HG02678 (cell line): Measurements from ENCODE around the gene RBMS3.

Experiments
- ATAC-seq: cut with Tn5 transposase; IDR thresholded peaks from one replicate; pipeline ENCODE4 v1.9.1; 2021; ENCODE audit warnings: mild to moderate bottlenecking, moderate library complexity; ENCODE audit not compliant: unreplicated experiment

Gene RBMS3

GRCh38 chr3:29275309-29275708 lies 5.6 kb upstream of the RBMS3 start:
- no peak for ATAC-seq

GRCh38 chr3:29277249-29277648 lies 3.6 kb upstream of the RBMS3 start:
- no peak for ATAC-seq

- ATAC-seq, result no peak
Observed at GRCh38 chr3:29279286-29279685, 1.6 kb upstream of the RBMS3 start.

- peak; percentile 29 for ATAC-seq
Observed at GRCh38 chr3:29279806-29280205, 1.1 kb upstream of the RBMS3 start.

DNA sequence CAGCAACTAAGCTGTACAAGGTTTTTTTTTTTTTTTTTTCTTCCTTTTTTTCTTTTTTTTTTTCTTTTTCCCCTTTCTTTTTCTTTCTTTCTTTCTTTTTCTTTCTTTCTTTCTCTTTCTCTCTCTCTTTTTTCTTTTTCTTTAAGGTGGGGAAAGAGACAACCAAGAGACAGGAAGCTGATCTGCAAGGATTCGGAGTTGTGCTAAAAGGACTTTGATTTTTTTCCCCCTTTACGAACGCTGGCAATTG lies 148 bp downstream of the RBMS3 start:
- no peak for ATAC-seq

DNA sequence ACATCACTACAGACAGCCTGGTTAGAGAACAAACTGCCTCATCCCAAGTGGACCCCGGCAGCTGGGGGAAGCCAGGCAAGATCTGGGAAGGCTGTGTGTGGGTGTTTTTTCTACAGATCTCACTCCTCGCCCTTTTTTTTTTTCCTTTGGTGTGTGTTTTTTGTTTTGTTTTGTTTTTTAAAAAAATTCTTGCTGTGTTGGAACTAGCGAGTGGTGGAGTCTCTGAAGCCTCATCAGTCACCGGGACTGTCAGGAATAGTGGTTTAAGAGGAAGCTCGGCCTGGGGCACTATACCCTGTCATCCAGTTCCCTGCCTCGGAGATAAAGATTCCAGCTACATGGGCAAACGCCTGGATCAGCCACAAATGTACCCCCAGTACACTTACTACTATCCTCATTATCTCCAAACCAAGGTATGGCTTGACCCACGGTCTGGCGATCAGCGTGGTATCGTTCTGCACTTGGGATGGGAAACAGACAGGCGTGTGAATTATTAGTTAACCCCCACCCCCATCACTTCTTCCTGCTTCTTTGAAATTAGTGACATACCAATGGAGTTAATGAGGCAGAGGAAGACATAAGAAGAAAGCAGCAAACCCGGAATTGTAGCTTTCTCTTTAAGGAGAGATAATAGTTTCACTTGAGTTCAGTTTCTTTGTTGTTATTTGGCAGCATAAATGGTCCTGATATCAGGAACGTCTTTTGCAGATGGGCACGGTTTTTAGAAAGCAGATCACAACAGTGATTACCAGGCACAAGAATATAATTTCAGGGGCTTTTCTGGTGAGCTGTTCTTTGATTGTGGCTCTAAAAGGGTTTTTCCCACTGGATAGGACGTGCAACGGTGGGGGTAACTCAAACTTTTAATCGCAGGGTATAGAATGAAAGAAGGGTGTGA lies 722 bp downstream of the RBMS3 start:
- ATAC-seq, result peak; percentile 62

DNA sequence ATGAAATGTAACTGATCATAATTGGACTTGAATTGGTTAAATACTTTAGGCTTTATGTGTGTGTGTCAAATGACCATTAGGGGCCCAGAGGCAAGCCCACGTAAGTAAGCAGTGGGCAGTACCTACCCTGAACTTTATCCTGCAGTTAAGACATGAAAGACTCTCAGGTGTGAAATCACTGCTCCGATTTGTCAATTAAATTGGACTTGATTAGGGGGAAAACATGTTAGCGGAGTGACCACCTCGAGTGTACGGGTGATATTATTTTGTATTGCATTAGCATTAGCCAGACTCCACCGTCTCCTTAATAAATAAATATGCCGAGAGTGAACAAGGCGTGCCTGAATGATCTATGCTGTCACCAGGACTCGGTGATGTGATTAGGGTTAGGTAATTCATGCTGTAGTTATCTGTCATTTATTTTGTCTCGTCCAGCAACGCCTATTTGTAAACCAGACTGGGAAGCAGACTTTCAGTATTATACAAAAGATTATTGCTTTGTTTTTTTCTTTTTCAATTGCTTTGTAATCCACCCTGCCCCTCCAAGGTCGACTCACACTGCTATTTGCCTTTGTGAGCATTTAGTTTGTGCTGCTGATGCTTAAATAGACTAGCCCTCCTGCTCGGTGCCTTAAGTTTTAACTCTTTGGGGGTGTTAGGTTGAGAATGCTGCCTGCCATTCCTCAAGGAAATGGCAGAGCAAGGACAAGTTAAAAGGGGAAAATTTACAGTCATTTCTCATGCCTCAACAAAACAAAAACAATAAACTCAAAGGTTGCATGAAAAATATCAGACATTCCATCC lies 1.8 kb downstream of the RBMS3 start:
- no peak for ATAC-seq

DNA sequence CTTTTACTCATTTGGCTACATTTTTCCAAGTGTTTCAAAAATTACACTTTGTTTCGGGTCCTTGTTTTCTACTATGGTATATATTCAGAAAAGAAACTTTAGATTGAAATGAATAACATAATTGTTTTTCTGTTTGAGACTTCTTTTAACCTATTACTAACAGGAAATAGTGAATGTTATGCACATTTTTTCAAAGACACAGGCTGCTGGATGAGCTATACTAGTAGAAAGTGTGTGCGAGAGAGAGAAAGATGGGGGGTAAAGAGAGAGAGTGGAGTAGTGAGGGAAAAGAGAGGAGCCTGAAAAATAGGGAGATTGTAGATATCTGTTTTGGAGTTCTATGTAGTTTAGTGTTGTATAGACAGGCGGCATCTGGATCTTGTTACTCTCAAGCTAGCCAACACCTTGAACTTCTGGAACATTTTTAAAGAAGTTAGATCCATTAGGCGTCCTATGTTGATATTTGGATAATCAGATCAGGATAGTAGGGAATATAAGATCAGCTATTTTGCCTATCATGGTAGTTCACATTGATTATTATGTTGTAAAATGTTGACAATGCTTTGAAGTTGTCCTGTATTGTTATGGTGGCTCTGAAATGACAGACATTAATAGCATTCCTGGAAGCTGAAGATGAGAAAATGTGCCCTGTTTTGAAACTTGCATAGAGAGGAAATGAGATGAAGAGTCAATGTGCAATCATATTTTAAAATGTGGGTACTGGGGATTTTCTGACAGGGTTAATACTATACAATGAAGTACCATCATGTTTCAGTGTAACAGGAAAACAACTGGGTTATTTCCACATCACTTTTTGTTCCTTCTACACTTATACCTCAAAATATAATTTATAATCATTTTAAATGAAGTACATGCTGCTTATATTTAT lies 2.6 kb downstream of the RBMS3 start:
- peak; percentile 23 for ATAC-seq

GRCh38 chr3:29284497-29284896 lies 3.6 kb downstream of the RBMS3 start:
- no peak for ATAC-seq

GRCh38 chr3:29285471-29286071 lies 4.7 kb downstream of the RBMS3 start:
- ATAC-seq, result no peak

GRCh38 chr3:29286478-29287240 lies 5.8 kb downstream of the RBMS3 start:
- ATAC-seq, result no peak

DNA sequence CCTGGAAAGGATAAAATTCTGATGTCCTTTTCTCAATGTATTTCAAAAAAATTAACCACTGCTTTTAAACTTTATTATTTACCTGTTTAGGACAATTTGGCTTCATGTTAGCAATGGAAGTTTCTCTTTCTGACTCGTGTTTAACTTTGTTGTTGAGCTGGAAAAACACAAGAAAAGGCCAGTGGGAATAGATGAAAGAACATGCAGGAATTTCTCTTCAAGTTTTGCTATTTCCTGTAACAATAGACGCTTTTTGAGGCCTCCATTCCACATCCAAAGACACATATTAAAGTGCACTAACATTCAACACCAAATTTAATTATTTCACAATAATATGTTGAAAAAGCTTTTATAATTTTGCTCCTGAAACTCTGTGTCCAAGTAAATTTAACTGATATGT lies 9.7 kb downstream of the RBMS3 start:
- no peak for ATAC-seq

GRCh38 chr3:29291260-29291981 lies 10.6 kb downstream of the RBMS3 start:
- ATAC-seq, result no peak

- no peak for ATAC-seq
Observed at GRCh38 chr3:29291982-29292363, 11.1 kb downstream of the RBMS3 start.

DNA sequence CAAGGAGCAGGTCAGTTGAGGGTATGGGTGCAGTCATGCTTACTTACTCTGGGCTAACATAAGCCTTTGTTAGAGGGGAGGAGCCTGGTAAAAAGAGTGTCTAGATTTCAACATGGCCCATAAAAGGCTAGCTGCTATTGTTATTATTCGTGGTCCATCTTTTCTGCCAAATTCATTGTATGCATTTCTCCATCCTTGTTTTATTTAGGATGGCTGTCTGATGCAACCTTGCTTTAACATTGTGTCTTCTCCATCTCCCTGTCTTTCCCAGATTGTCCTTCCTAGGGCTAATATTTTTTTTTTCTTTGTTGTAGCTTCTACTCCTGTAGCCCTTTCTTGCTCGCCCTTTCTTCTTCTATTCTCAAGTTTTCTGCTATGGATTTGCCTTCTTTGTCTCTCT lies 12.6 kb downstream of the RBMS3 start:
- ATAC-seq, result no peak

GRCh38 chr3:29297998-29298397 lies 17.1 kb downstream of the RBMS3 start:
- ATAC-seq, result no peak

- no peak for ATAC-seq
Observed at GRCh38 chr3:29301332-29302019, 20.6 kb downstream of the RBMS3 start.

DNA sequence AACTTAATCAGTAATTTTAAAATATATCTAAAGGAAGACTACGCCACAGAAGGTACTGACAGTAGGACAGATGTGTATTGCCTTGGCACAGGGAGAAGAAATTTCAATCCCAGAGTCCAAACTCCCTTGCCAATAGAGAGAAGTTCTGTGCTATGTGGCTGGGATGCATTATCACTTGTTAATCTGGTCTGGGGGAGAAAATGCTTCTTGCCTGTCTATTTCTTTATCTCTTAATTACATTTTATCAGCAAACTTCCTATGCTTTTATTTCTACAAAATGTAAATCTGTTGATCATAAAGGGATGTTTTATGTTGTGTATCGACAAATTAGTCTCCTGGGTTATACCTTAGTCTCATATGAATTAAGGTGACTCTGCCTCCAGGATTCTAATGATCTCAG lies 21.7 kb downstream of the RBMS3 start:
- ATAC-seq, result no peak

GRCh38 chr3:29307295-29307694 lies 26.4 kb downstream of the RBMS3 start:
- no peak for ATAC-seq
